ENCODE measurements around the gene NR2F2.

DNA sequence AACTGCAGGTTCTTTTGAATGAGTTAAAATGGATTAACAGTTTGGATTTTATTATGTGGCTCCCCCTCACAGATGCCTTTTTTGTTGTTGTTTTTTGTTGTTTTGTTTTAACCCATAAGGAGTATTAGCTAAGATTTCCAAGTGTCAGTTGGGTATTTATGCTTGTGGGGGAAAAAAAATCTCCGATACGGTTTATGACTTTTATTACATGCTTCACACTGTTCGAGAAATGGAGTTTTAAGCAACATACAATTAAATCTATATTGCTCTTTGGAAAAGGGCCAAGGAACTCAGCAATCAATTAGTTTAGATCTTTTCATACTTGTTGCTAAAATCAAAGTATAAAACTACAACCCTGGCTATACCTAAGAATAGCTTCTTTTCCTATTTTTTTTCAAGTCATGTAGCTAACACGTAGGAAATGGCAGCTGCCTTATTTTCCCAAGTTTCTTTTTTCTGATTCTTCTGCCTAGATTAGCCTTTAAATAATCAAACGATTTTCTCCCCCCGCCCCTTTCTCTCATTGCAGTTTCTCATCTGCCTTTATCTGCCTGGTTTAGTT is 16.0 kb downstream of the NR2F2 start:
- TF ChIP-seq, protein P1, sequence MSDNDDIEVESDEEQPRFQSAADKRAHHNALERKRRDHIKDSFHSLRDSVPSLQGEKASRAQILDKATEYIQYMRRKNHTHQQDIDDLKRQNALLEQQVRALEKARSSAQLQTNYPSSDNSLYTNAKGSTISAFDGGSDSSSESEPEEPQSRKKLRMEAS (IDR thresholded peaks at IDR 0.05; ENCODE audit: low read depth), result no peak
- TF ChIP-seq GABPA (IDR thresholded peaks at IDR 0.05; ENCODE audit: low read depth) (no peak), EP300 (IDR thresholded peaks at IDR 0.05; ENCODE audit: borderline replicate concordance in 1 of 2, low read depth in 1 of 2, low read length in 1 of 2) (no peak), RXRA (IDR thresholded peaks at IDR 0.05; ENCODE audit: borderline replicate concordance, low read depth) (no peak), RAD21 (IDR thresholded peaks at IDR 0.05; ENCODE audit: low read length) (no peak), EZH2phosphoT487 (IDR thresholded peaks at IDR 0.05; ENCODE audit: borderline replicate concordance, low read depth) (no peak)
- TF ChIP-seq, protein P2, sequence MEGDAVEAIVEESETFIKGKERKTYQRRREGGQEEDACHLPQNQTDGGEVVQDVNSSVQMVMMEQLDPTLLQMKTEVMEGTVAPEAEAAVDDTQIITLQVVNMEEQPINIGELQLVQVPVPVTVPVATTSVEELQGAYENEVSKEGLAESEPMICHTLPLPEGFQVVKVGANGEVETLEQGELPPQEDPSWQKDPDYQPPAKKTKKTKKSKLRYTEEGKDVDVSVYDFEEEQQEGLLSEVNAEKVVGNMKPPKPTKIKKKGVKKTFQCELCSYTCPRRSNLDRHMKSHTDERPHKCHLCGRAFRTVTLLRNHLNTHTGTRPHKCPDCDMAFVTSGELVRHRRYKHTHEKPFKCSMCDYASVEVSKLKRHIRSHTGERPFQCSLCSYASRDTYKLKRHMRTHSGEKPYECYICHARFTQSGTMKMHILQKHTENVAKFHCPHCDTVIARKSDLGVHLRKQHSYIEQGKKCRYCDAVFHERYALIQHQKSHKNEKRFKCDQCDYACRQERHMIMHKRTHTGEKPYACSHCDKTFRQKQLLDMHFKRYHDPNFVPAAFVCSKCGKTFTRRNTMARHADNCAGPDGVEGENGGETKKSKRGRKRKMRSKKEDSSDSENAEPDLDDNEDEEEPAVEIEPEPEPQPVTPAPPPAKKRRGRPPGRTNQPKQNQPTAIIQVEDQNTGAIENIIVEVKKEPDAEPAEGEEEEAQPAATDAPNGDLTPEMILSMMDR (IDR thresholded peaks at IDR 0.05), result no peak
